Measurements from ENCODE around the gene GOLPH3L.
"Not testable (repeated sequence)": the region's sequence is repeated elsewhere in the genome, so short reads cannot be mapped to it uniquely, and the experiment has no call there.

DNA sequence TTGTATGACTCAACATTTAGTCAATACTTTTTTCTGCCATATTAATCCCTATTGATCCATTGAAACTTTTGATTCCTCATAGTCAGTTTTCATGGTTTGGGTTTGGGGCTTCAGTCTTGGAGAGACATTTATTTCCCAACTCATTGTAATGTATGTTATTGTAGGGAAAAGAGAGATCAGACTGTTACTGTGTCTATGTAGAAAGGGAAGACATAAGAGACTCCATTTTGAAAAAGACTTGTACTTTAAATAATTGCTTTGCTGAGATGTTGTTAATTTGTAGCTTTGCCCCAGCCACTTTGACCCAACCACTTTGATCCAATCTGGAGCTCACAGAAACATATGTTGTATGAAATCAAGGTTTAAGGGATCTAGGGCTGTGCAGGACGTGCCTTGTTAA lies 12.1 kb upstream of the GOLPH3L start:
- TF ChIP-seq, protein P1, sequence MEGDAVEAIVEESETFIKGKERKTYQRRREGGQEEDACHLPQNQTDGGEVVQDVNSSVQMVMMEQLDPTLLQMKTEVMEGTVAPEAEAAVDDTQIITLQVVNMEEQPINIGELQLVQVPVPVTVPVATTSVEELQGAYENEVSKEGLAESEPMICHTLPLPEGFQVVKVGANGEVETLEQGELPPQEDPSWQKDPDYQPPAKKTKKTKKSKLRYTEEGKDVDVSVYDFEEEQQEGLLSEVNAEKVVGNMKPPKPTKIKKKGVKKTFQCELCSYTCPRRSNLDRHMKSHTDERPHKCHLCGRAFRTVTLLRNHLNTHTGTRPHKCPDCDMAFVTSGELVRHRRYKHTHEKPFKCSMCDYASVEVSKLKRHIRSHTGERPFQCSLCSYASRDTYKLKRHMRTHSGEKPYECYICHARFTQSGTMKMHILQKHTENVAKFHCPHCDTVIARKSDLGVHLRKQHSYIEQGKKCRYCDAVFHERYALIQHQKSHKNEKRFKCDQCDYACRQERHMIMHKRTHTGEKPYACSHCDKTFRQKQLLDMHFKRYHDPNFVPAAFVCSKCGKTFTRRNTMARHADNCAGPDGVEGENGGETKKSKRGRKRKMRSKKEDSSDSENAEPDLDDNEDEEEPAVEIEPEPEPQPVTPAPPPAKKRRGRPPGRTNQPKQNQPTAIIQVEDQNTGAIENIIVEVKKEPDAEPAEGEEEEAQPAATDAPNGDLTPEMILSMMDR (IDR thresholded peaks at IDR 0.05) = not testable (repeated sequence)
- not testable (repeated sequence) for TF ChIP-seq POLR2A, POLR2AphosphoS5 (IDR thresholded peaks at IDR 0.05)

Measured in sigmoid colon (tissue), 4 donors.